CD4-positive, alpha-beta T cell (primary cell): ENCODE data around the gene ROCK2. TPM values are rescaled to one million over a fixed set of nuclear protein-coding genes. Genes with fewer than 3 reads are reported as not detected.

ENCODE experiments used
- ATAC-seq: fragments of 200-7000 bp; cut with Tn5 transposase; one replicate; pipeline ENCODE4 v1.10.0; 2022; ENCODE audit warnings: mild to moderate bottlenecking; ENCODE audit not compliant: poor library complexity
- CTCF ChIA-PET: fragments of 350-600 bp; sonication (Branson Sonifier 250); formaldehyde crosslinking; loops from one replicate; lab custom pipeline; 2021; ENCODE audit warnings: antibody characterized with exemption, inconsistent platforms; lab: Charles Lee
- POLR2A ChIA-PET: fragments of 350-600 bp; sonication (Branson Sonifier 250); formaldehyde crosslinking; loops from one replicate; lab custom pipeline; 2021; ENCODE audit warnings: antibody characterized with exemption, inconsistent platforms; lab: Charles Lee
- DNase-seq, 14 experiments: peaks; one replicate each; pipeline ENCODE4 v3.0.0-alpha.2; 2013 to 2020; ENCODE audit warnings: mixed read lengths in 2 of 14
- H3K27ac ChIP-seq, 2 donors: one replicate each; pipeline versions ENCODE4 v1.5.1 to v1.7.0; 2013; ENCODE audit warnings: low read length in 2 of 2, low read depth in 1 of 2, mild to moderate bottlenecking in 1 of 2
- H3K27me3 ChIP-seq, 2 experiments: 1 replicate in 1 of 2; 2 replicates in 1 of 2; pipeline versions ENCODE4 v1.6.1 to v1.7.0; 2013; ENCODE audit warnings: low read length in 2 of 2, control low read depth in 1 of 2, mild to moderate bottlenecking in 1 of 2, moderate library complexity in 1 of 2; ENCODE audit not compliant: insufficient read depth in 2 of 2, control insufficient read depth in 1 of 2
- H3K36me3 ChIP-seq: one replicate; pipeline ENCODE4 v1.6.1; 2013; ENCODE audit warnings: low read length, control low read depth; ENCODE audit not compliant: insufficient read depth
- H3K4me1 ChIP-seq: one replicate; pipeline ENCODE4 v1.6.1; 2013; ENCODE audit warnings: low read length, control low read depth; ENCODE audit not compliant: insufficient read depth
- H3K4me3 ChIP-seq: one replicate; pipeline ENCODE4 v1.5.1; 2013; ENCODE audit warnings: mild to moderate bottlenecking, low read length, moderate library complexity
- H3K9me3 ChIP-seq, 2 experiments: 1 replicate in 1 of 2; 2 replicates in 1 of 2; pipeline versions ENCODE4 v1.6.1 to v1.7.0; 2013; ENCODE audit warnings: low read length in 2 of 2, mild to moderate bottlenecking in 2 of 2, control low read depth in 1 of 2, moderate library complexity in 1 of 2; ENCODE audit not compliant: control insufficient read depth in 1 of 2, insufficient read depth in 1 of 2
- H3K27ac Mint-ChIP-seq: one replicate; pipeline ENCODE4 v1.8.0; 2020; ENCODE audit warnings: mixed read lengths
- H3K27me3 Mint-ChIP-seq: one replicate; pipeline ENCODE4 v1.8.0; 2021; ENCODE audit warnings: mixed read lengths
- H3K36me3 Mint-ChIP-seq: one replicate; pipeline ENCODE4 v1.8.0; 2021; ENCODE audit warnings: low read depth, mixed read lengths
- H3K4me1 Mint-ChIP-seq: one replicate; pipeline ENCODE4 v1.8.0; 2021; ENCODE audit warnings: low read depth, mixed read lengths
- H3K4me3 Mint-ChIP-seq: one replicate; pipeline ENCODE4 v1.8.0; 2020; ENCODE audit warnings: mild to moderate bottlenecking, mixed read lengths
- H3K9me3 Mint-ChIP-seq: one replicate; pipeline ENCODE4 v1.8.0; 2020; ENCODE audit warnings: mixed read lengths
- intact Hi-C, 2 experiments: fragments of 100-400 bp; cut with DNase I in 1 of 2; cut with micrococcal nuclease in 1 of 2; formaldehyde crosslinking; loops; one replicate each; pipeline versions ENCODE4 v1.15.1 to v1.9.0; 2023 to 2025; cut with DNase I, micrococcal nuclease
- total RNA-seq, 174 experiments: library from RNA in 2 of 174; stranded (reverse) in 2 of 174; gene quantifications; one replicate each; pipeline ENCODE4 v1.2.3 and lab custom pipeline; 2021 to 2026
- TF ChIP-seq, protein P1 (sequence below): fragments of 200-600 bp; IDR thresholded peaks from one replicate; pipeline ENCODE4 v1.8.0; 2022; ENCODE audit warnings: antibody characterized with exemption, mild to moderate bottlenecking

ROCK2 gene
- total RNA-seq, 2 experiments from 2014 or later, result 6.9 to 9.4 TPM

DNA sequence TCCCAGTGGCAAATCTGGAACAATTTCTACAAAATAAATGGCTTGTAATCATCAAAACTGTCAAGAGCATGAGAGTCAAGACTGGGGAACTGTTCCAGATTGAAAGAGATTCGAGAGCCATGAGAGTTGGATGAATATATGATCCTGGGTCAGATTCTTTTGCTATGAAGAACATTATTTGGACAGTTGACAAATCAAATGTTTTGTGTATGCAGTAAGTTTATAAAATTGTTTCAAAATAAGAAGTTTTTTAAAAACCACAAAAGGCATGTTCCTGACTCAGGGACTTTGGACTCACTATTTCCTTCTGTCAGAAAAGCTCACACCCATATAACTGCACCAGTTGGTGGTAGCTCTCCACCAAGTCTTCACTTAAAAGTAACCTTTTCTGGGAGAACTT is 38.5 kb downstream of the ROCK2 start:
- TF ChIP-seq, protein P1, sequence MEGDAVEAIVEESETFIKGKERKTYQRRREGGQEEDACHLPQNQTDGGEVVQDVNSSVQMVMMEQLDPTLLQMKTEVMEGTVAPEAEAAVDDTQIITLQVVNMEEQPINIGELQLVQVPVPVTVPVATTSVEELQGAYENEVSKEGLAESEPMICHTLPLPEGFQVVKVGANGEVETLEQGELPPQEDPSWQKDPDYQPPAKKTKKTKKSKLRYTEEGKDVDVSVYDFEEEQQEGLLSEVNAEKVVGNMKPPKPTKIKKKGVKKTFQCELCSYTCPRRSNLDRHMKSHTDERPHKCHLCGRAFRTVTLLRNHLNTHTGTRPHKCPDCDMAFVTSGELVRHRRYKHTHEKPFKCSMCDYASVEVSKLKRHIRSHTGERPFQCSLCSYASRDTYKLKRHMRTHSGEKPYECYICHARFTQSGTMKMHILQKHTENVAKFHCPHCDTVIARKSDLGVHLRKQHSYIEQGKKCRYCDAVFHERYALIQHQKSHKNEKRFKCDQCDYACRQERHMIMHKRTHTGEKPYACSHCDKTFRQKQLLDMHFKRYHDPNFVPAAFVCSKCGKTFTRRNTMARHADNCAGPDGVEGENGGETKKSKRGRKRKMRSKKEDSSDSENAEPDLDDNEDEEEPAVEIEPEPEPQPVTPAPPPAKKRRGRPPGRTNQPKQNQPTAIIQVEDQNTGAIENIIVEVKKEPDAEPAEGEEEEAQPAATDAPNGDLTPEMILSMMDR, result no peak
- Histone ChIP-seq H3K36me3 (no peaks in the 10 kb centered on the region), H3K4me1 (no peaks in the 10 kb centered on the region), H3K4me3 (no peak overlapping the region), H3K9me3 (peaks cover 0 to 4% of the 10 kb centered on the region in 2 experiments), H3K27me3 (no peaks in the 10 kb centered on the region), H3K27ac (no peak overlapping the region)
- DNase-seq (no peak), ATAC-seq (no peak)
- H3K4me1 Mint-ChIP-seq, result peaks cover 27% of the 10 kb centered on the region
- CTCF ChIA-PET, result interaction anchor here (1.0 to 1.3 kb wide), 3 partner anchors 11 to 17 kb away, joined by 3 to 4 read pairs (median 3); no protein-coding TSS in a partner anchor
- H3K9me3 Mint-ChIP-seq, result no peaks in the 10 kb centered on the region
- POLR2A ChIA-PET, result interaction anchor here (0.5 kb wide), 1 partner anchor 47 kb away, joined by 3 read pairs; no protein-coding TSS in a partner anchor
- intact Hi-C loops, result no loop called here
- no peaks in the 10 kb centered on the region for H3K36me3 Mint-ChIP-seq
- H3K27ac Mint-ChIP-seq, result no peak overlapping the region
- no peaks in the 10 kb centered on the region for H3K27me3 Mint-ChIP-seq
- H3K4me3 Mint-ChIP-seq, result no peak overlapping the region

DNA sequence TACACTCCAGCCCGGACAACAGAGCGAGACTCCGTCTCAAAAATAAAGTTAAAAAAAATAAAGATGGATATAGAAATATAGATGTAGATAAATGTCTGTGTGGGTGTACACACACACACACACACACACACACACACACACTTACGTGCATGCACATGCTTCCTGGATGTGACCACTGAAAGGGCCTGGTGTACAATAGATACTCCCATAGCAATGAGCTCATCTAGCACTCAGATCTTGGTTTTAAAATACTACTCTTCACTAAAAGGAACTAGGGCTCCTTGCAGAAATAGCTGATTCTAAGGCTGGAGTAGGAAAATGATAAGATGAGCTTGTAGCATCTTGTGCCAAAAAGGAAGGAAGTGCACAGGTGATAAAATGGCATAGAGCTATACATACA is 39.1 kb downstream of the ROCK2 start:
- Mint-ChIP-seq H3K4me1 (peaks cover 29% of the 10 kb centered on the region), H3K36me3 (no peaks in the 10 kb centered on the region), H3K27me3 (no peaks in the 10 kb centered on the region), H3K27ac (no peak overlapping the region), H3K9me3 (no peaks in the 10 kb centered on the region), H3K4me3 (no peak overlapping the region)
- Histone ChIP-seq H3K27me3 (no peaks in the 10 kb centered on the region), H3K9me3 (peaks cover 0 to 4% of the 10 kb centered on the region in 2 experiments), H3K4me1 (no peaks in the 10 kb centered on the region), H3K4me3 (no peak overlapping the region), H3K36me3 (no peaks in the 10 kb centered on the region), H3K27ac (no peak overlapping the region)
- DNase-seq (peak in 1 of 14 experiments; percentile 4), ATAC-seq (no peak)
- ChIA-PET POLR2A (no interaction called here), CTCF (interaction anchor here (1.0 kb wide), 1 partner anchor 13 kb away, joined by 3 read pairs; no protein-coding TSS in a partner anchor)
- TF ChIP-seq, protein P1, result no peak
- intact Hi-C loops, result no loop called here

DNA sequence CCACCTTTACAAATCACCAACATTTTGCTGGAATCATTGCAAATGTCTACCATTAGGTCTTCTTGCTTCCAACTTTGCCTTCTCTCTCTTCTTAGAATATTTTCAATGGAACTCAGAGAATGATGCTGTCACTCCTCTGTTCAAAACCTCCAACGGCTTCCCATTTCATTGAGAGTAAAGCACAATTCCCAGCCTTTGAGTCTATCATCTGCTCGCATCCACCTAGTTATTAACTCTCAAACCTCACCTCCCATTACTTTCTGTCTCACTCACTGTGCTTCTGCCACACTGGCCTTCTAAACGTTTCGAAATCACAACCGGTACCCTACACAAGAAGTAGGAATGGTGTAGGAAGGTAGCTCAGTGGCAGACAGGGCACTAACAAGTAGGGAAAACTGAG is 40.0 kb downstream of the ROCK2 start:
- CTCF ChIA-PET, result no interaction called here
- no peaks in the 10 kb centered on the region for H3K36me3 ChIP-seq
- POLR2A ChIA-PET, result no interaction called here
- TF ChIP-seq, protein P1, result no peak
- intact Hi-C loops, result no loop called here
- H3K27ac Mint-ChIP-seq, result no peak overlapping the region
- H3K27me3 Mint-ChIP-seq, result no peaks in the 10 kb centered on the region
- H3K9me3 ChIP-seq, result peaks cover 0 to 4% of the 10 kb centered on the region in 2 experiments
- H3K4me3 ChIP-seq, result no peak overlapping the region
- no peak overlapping the region for H3K4me3 Mint-ChIP-seq
- H3K4me1 ChIP-seq, result no peaks in the 10 kb centered on the region
- no peaks in the 10 kb centered on the region for H3K27me3 ChIP-seq
- DNase-seq (no peak), ATAC-seq (no peak)
- H3K27ac ChIP-seq, result no peak overlapping the region
- H3K4me1 Mint-ChIP-seq, result peaks cover 34% of the 10 kb centered on the region
- H3K9me3 Mint-ChIP-seq, result no peaks in the 10 kb centered on the region
- H3K36me3 Mint-ChIP-seq, result no peaks in the 10 kb centered on the region
